Stomach (tissue), 9 donors: ENCODE results near the gene C4orf46. TPM values are rescaled to one million over a fixed set of nuclear protein-coding genes. Genes with fewer than 3 reads are reported as not detected.

Experiments
- DNase-seq, 2 donors: peaks; one replicate each; pipeline versions ENCODE4 v3.0.0 to v3.0.0-alpha.2; 2013 to 2019
- H3K27ac ChIP-seq, 5 donors: fragments of 200-600 bp in 4 of 5; sonication (generic) in 4 of 5; one replicate each; pipeline ENCODE4 v1.5.1; 2013 to 2019; ENCODE audit warnings: mild to moderate bottlenecking in 1 of 5, moderate library complexity in 1 of 5
- H3K27me3 ChIP-seq, 3 donors: fragments of 200-600 bp; sonication (generic); one replicate each; pipeline ENCODE4 v1.5.1; 2017 to 2019; ENCODE audit warnings: mixed run types in 1 of 3
- H3K36me3 ChIP-seq, 4 donors: fragments of 200-600 bp; sonication (generic); 1 replicate in 3 of 4; 2 replicates in 1 of 4; pipeline ENCODE4 v1.5.1; 2016 to 2019
- H3K4me1 ChIP-seq, 4 donors: fragments of 200-600 bp; sonication (generic); one replicate each; pipeline ENCODE4 v1.5.1; 2016 to 2019
- H3K4me3 ChIP-seq, 4 donors: fragments of 200-600 bp; sonication (generic) in 3 of 4; one replicate each; pipeline ENCODE4 v1.5.1; 2016 to 2019; ENCODE audit warnings: mild to moderate bottlenecking in 1 of 4
- H3K9me3 ChIP-seq, 4 donors: fragments of 200-600 bp; sonication (generic); one replicate each; pipeline ENCODE4 v1.5.1; 2016 to 2019
- EP300 ChIP-seq: sonication (generic); formaldehyde crosslinking; IDR thresholded peaks from one replicate; pipeline ENCODE4 v1.6.1; 2017; ENCODE audit warnings: antibody characterized with exemption
- POLR2A ChIP-seq, 4 donors: fragments of 450-650 bp; IDR thresholded peaks; one replicate each; pipeline ENCODE4 v1.6.1; 2016; ENCODE audit warnings: antibody characterized with exemption in 4 of 4, control low read depth in 2 of 4, mild to moderate bottlenecking in 1 of 4, moderate library complexity in 1 of 4
- POLR2AphosphoS5 ChIP-seq, 3 donors: sonication (generic); formaldehyde crosslinking; IDR thresholded peaks; one replicate each; pipeline ENCODE4 v1.6.1; 2016; ENCODE audit warnings: antibody characterized with exemption in 3 of 3
- WGBS, 5 donors: extraction: QIAGEN DNeasy Blood & Tissue Kit in 3 of 5; methylation state at CpG; one replicate each; pipeline versions ENCODE4 v1.1.5 to v1.1.7; 2013 to 2018; 5-methylcytosine and 5-hydroxymethylcytosine counted together
- intact Hi-C: fragments of 100-400 bp; cut with DNase I; formaldehyde crosslinking; loops from one replicate; pipeline ENCODE4 v1.15.1; 2023; ENCODE audit warnings: low total_unique reads
- polyA plus RNA-seq, 3 donors: library from polyadenylated mRNA; stranded (reverse); fragments of 200-250 nt; gene quantifications; one replicate each; pipeline ENCODE4 v1.2.3, GENCODE V29; 2013
- total RNA-seq, 5 donors: library from RNA; depleted of rRNA; stranded (reverse); fragments of >200 nt; gene quantifications; one replicate each; pipeline versions ENCODE4 v1.1.0 to v1.2.3, GENCODE V29; 2014 to 2016
- TF ChIP-seq, protein P1 (sequence below), 7 experiments: fragments of 450-650 bp in 4 of 7; fragments of 200-600 bp in 3 of 7; sonication (generic) in 3 of 7; IDR thresholded peaks; one replicate each; pipeline ENCODE4 v1.5.1; 2016 to 2019; ENCODE audit warnings: antibody characterized with exemption in 7 of 7, control low read depth in 2 of 7, mild to moderate bottlenecking in 1 of 7
- donor health status: healthy with polysubstance abuse.
- donor health status: Bipolar disorder and iron deficiency.
- donor health status: healthy.

Gene C4orf46
- total and polyA plus RNA-seq, 8 donors = 0.29 to 23.5 (median 2.5) TPM

DNA sequence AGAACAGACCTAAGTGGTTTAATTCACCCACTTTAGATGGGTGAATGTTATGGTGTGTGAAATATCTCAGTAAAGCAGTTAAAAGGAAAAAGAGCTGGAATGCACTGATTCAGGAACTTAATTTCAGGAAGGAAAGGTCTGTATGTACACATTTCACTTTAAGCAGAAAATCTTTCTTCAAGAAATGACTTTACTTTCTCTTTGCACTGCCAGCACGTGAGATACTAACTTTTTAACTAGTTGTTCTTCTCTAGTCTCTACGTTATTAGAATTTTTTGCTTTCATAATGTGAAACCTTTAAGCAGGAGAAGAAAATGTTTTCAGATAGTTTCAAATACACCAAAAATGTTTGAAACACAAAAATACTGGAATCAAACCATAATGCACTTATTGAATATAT lies 18.8 kb downstream of the C4orf46 start:
- H3K4me1 ChIP-seq = peaks cover 0 to 6% (median 0%) of the 10 kb centered on the region in 4 donors
- TF ChIP-seq POLR2A (IDR thresholded peaks at IDR 0.05) = no peak
- H3K9me3 ChIP-seq = no peaks in the 10 kb centered on the region
- DNase-seq = no peak
- H3K36me3 ChIP-seq = no peaks in the 10 kb centered on the region
- H3K27me3 ChIP-seq = no peaks in the 10 kb centered on the region
- no peak overlapping the region for H3K27ac ChIP-seq
- intact Hi-C loops = no loop called here
- WGBS, 5 donors = 5 to 9% (median 7%) methylated on average over 2 of the region's 2 CpGs
- no peak overlapping the region for H3K4me3 ChIP-seq

DNA sequence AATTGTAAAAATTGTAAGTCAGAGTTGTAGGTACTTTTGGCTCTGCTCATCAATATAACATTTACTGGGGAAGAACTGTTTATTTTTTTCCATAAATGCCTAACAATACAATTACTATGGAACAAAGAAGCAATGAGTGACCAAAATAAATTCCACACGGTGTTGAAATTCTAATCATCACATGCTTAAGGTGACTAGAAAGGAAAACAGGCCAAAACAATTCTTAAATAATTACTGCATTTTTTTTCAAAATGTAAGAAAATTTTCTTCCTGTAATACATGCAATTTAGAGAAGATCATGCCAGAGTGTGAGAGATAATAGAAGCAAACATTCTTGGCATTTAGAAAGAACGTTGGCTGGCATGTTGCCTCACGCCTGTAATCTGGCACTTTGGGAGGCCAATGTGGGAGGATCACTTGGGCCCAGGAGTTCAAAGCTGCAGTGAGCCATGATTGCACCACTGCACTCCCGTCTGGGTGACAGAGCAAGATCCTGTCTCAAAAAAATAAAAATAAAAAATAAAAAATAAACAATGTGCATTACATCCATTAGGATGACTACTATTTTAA lies 22.5 kb downstream of the C4orf46 start:
- H3K36me3 ChIP-seq = no peaks in the 10 kb centered on the region
- H3K4me1 ChIP-seq = peaks cover 0 to 6% (median 0%) of the 10 kb centered on the region in 4 donors
- H3K9me3 ChIP-seq = no peaks in the 10 kb centered on the region
- 52 to 64% (median 57%) methylated on average over 4 of the region's 4 CpGs for WGBS, 5 donors
- no peak overlapping the region for H3K4me3 ChIP-seq
- H3K27ac ChIP-seq = no peak overlapping the region
- intact Hi-C loops = no loop called here
- DNase-seq = no peak
- no peaks in the 10 kb centered on the region for H3K27me3 ChIP-seq
- TF ChIP-seq POLR2A (IDR thresholded peaks at IDR 0.05) = no peak
- no peak for TF ChIP-seq POLR2AphosphoS5 (IDR thresholded peaks at IDR 0.05)
- no peak for TF ChIP-seq EP300
- TF ChIP-seq, protein P1, sequence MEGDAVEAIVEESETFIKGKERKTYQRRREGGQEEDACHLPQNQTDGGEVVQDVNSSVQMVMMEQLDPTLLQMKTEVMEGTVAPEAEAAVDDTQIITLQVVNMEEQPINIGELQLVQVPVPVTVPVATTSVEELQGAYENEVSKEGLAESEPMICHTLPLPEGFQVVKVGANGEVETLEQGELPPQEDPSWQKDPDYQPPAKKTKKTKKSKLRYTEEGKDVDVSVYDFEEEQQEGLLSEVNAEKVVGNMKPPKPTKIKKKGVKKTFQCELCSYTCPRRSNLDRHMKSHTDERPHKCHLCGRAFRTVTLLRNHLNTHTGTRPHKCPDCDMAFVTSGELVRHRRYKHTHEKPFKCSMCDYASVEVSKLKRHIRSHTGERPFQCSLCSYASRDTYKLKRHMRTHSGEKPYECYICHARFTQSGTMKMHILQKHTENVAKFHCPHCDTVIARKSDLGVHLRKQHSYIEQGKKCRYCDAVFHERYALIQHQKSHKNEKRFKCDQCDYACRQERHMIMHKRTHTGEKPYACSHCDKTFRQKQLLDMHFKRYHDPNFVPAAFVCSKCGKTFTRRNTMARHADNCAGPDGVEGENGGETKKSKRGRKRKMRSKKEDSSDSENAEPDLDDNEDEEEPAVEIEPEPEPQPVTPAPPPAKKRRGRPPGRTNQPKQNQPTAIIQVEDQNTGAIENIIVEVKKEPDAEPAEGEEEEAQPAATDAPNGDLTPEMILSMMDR (IDR thresholded peaks at IDR 0.05) = no peak

DNA sequence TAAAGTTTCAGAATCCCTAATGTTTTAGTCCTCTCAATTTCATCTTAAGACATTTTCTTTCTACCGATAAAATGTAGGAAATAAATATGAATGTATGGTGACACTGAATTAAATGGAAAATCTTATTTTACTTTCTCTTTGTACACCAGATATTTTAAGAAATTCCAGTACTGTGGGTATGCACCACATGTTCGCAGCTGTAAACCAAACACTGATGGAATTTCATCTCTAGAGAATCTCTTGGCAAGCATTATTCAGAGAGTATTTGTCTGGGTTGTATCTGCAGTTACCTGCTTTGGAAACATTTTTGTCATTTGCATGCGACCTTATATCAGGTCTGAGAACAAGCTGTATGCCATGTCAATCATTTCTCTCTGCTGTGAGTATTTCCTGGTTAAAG lies 26.9 kb downstream of the C4orf46 start:
- 68 to 81% (median 68%) methylated on average over 3 of the region's 3 CpGs for WGBS, 5 donors
- Histone ChIP-seq H3K27me3 (no peaks in the 10 kb centered on the region), H3K27ac (no peak overlapping the region), H3K36me3 (no peaks in the 10 kb centered on the region), H3K9me3 (no peaks in the 10 kb centered on the region), H3K4me3 (no peak overlapping the region), H3K4me1 (no peaks in the 10 kb centered on the region)
- intact Hi-C loops = no loop called here
- TF ChIP-seq POLR2A (IDR thresholded peaks at IDR 0.05) = no peak
- no peak for TF ChIP-seq POLR2AphosphoS5 (IDR thresholded peaks at IDR 0.05)
- TF ChIP-seq, protein P1 (IDR thresholded peaks at IDR 0.05) = no peak
- TF ChIP-seq EP300 = no peak
- no peak for DNase-seq

DNA sequence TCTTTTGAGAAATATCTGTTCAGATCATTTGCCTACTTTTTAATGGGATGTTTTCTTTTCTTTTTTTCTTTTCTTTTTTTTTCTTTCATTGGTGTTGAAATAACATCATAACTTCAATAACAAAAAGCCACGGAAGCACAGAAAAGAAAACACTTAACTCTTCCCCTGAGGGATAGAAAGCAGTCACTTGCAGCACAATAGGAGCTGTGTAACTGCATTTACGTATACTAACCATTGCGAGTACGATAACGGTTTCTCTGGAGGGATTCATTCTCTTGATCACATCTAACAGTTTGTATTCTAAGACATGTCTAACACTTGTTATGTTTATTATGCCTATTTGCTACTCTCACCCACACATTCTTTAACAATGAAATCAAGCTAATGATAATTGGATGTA lies 27.3 kb downstream of the C4orf46 start:
- Histone ChIP-seq H3K27me3 (no peaks in the 10 kb centered on the region), H3K4me3 (no peak overlapping the region), H3K4me1 (no peaks in the 10 kb centered on the region), H3K9me3 (no peaks in the 10 kb centered on the region), H3K27ac (no peak overlapping the region), H3K36me3 (no peaks in the 10 kb centered on the region)
- intact Hi-C loops = no loop called here
- TF ChIP-seq EP300 = no peak
- TF ChIP-seq POLR2A (IDR thresholded peaks at IDR 0.05) = no peak
- TF ChIP-seq POLR2AphosphoS5 (IDR thresholded peaks at IDR 0.05) = no peak
- TF ChIP-seq, protein P1 (IDR thresholded peaks at IDR 0.05) = no peak
- no peak for DNase-seq
- WGBS, 5 donors = 79 to 90% (median 86%) methylated on average over 5 of the region's 5 CpGs

DNA sequence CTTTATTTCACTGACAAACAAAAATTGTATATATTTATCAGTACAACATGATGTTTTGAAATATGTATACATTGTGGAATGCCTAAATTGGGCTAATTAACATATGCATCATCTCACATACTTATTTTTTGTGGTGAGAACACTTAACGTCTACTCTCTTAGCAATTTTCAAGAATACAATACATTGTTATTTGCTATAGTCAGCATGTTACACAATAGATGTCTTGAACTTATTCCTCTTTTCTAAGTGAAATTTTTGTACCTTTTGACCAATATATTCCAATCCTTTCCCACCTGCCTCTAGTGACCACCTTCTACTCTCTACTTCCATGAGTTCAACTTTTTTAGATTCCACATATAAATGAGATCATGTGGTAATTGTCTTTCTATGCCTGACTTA lies 35.1 kb downstream of the C4orf46 start:
- DNase-seq = no peak
- H3K4me3 ChIP-seq = no peak overlapping the region
- H3K36me3 ChIP-seq = no peaks in the 10 kb centered on the region
- 80 to 90% (median 88%) methylated on average over 1 of the region's 1 CpG for WGBS, 5 donors
- TF ChIP-seq POLR2AphosphoS5 (IDR thresholded peaks at IDR 0.05) = no peak
- TF ChIP-seq EP300 = no peak
- TF ChIP-seq POLR2A (IDR thresholded peaks at IDR 0.05) = no peak
- TF ChIP-seq, protein P1 (IDR thresholded peaks at IDR 0.05) = no peak
- H3K4me1 ChIP-seq = no peaks in the 10 kb centered on the region
- H3K9me3 ChIP-seq = no peaks in the 10 kb centered on the region
- intact Hi-C loops = no loop called here
- no peaks in the 10 kb centered on the region for H3K27me3 ChIP-seq
- no peak overlapping the region for H3K27ac ChIP-seq
